IgD-negative memory B cell (primary cell): Measurements from ENCODE around the gene OR2B2. TPM values are rescaled to one million over a fixed set of nuclear protein-coding genes. Genes with fewer than 3 reads are reported as not detected.
A peak's percentile ranks its signal among the peaks of the same experiment; 100 is the strongest.
"Not testable (repeated sequence)": the region's sequence is repeated elsewhere in the genome, so short reads cannot be mapped to it uniquely, and the experiment has no call there.

Source experiments
- H3K27ac Mint-ChIP-seq, 3 donors: one replicate each; pipeline ENCODE4 v1.8.0; 2020 to 2022; ENCODE audit warnings: mild to moderate bottlenecking in 3 of 3, mixed read lengths in 3 of 3, moderate library complexity in 1 of 3
- H3K27me3 Mint-ChIP-seq: one replicate; pipeline ENCODE4 v1.8.0; 2021; ENCODE audit warnings: mixed read lengths
- H3K36me3 Mint-ChIP-seq: one replicate; pipeline ENCODE4 v1.8.0; 2020; ENCODE audit warnings: mild to moderate bottlenecking, mixed read lengths
- H3K4me1 Mint-ChIP-seq, 3 donors: one replicate each; pipeline ENCODE4 v1.8.0; 2020 to 2022; ENCODE audit warnings: mixed read lengths in 3 of 3, mild to moderate bottlenecking in 1 of 3
- H3K4me3 Mint-ChIP-seq, 4 donors: one replicate each; pipeline ENCODE4 v1.8.0; 2020 to 2022; ENCODE audit warnings: mild to moderate bottlenecking in 4 of 4, mixed read lengths in 4 of 4, moderate library complexity in 3 of 4
- H3K9me3 Mint-ChIP-seq, 3 donors: one replicate each; pipeline ENCODE4 v1.8.0; 2020 to 2021; ENCODE audit warnings: mixed read lengths in 3 of 3, mild to moderate bottlenecking in 1 of 3
- polyA plus RNA-seq: library from polyadenylated mRNA; unstranded; fragments of 300-500 nt; fragmentation: Illumina TruSeq; gene quantifications from one replicate; pipeline ENCODE4 v1.2.3, GENCODE V29; 2021

OR2B2 gene
- polyA plus RNA-seq, result not detected

DNA sequence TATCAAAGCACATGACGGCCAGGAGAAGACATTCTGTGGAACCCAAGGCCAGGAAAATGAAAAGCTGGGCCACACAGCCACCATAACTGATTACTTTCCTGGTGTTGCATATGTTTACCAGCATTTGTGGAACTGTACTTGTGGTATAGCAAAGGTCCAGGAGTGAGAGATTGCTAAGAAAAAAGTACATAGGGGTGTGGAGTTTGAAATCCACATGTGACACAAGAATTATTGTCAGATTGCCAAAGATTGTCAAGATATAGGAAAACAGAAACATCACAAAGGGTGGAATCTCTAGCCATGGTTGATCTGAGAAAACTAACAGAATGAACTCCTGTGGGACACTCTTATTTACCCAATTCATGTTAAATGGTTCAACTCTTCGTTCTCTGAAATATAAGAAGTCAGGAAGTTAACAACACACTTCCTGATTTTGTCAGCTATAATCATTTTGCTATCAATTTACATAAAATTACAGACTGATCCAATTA is at the start of gene OR2B2:
OR2B2 (minus strand) TSS at position 441 of the 491 bp plus-strand sequence; CDS start at position 364, 77 bp downstream.
- Mint-ChIP-seq H3K9me3 (no peaks in the 10 kb centered on the region), H3K27me3 (no peaks in the 10 kb centered on the region), H3K27ac (no peak within 1 kb of the TSS), H3K36me3 (no peaks in the 10 kb centered on the region), H3K4me1 (no peaks in the 10 kb centered on the region), H3K4me3 (no peak within 1 kb of the TSS)

DNA sequence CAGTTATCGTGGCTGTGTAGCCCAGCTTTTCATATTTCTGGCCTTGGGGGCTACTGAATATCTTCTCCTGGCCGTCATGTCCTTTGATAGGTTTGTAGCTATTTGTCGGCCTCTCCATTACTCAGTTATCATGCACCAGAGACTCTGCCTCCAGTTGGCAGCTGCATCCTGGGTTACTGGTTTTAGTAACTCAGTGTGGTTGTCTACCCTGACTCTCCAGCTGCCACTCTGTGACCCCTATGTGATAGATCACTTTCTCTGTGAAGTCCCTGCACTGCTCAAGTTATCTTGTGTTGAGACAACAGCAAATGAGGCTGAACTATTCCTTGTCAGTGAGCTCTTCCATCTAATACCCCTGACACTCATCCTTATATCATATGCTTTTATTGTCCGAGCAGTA is 45.3 kb upstream of the OR2B2 start:
- H3K4me3 Mint-ChIP-seq, result no peak overlapping the region
- H3K9me3 Mint-ChIP-seq, result peaks cover 0 to 2% (median 0%) of the 10 kb centered on the region in 3 donors
- H3K4me1 Mint-ChIP-seq, result peaks cover 0 to 2% (median 0%) of the 10 kb centered on the region in 3 donors
- H3K36me3 Mint-ChIP-seq, result peaks cover 2% of the 10 kb centered on the region
- H3K27ac Mint-ChIP-seq, result peak overlapping the region in 1 of 3 donors; percentile 2
- H3K27me3 Mint-ChIP-seq, result peaks cover 2% of the 10 kb centered on the region

DNA sequence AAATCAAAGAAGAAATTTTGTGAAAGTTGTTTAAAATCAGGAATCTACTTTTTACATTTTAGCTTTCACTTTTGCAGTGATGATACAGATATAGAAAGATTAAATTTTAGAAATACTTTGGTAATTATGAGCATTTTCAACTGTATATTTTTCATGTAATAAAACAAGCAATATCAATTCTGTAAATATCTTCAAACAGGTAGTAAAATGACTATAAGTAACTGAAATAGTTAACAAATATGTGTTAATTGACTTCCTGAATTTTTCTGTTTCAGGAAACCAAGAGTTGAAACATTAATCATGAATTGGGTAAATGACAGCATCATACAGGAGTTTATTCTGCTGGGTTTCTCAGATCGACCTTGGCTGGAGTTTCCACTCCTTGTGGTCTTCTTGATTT is 44.7 kb upstream of the OR2B2 start, which contains the start of gene OR2B6:
OR2B6 (plus strand) TSS at position 301 of the 400 bp plus-strand sequence; CDS start at position 301, 0 bp downstream.
- H3K27me3 Mint-ChIP-seq, result peaks cover 3% of the 10 kb centered on the region
- H3K9me3 Mint-ChIP-seq, result peaks cover 0 to 2% (median 0%) of the 10 kb centered on the region in 3 donors
- peaks cover 0 to 2% (median 0%) of the 10 kb centered on the region in 3 donors for H3K4me1 Mint-ChIP-seq
- H3K27ac Mint-ChIP-seq, result peak within 1 kb of the TSS in 1 of 3 donors; percentile 2
- no peak within 1 kb of the TSS for H3K4me3 Mint-ChIP-seq
- H3K36me3 Mint-ChIP-seq, result peaks cover 2% of the 10 kb centered on the region

DNA sequence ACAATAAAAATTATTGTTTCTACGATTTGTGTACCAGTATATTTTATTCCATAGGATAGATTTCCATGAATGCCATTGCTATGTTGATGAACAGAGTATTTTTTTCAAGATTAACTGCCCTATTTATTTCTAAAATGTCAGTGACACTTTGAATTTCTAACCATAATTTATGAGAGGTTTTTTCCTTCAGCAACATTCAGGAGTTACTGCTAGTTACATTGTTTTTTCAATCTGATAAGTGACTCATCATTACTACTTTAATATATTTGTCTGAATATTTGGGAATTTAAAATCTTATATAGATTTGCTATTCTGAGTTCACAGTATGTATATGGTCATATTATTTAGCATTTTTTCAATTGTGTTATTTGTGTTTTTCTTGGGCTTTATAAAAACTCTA is 38.8 kb upstream of the OR2B2 start:
- Mint-ChIP-seq H3K4me3 (no peak overlapping the region), H3K4me1 (no peaks in the 10 kb centered on the region), H3K27me3 (peaks cover 6% of the 10 kb centered on the region), H3K27ac (no peak overlapping the region), H3K36me3 (no peaks in the 10 kb centered on the region), H3K9me3 (peaks cover 6 to 12% (median 8%) of the 10 kb centered on the region in 3 donors)

DNA sequence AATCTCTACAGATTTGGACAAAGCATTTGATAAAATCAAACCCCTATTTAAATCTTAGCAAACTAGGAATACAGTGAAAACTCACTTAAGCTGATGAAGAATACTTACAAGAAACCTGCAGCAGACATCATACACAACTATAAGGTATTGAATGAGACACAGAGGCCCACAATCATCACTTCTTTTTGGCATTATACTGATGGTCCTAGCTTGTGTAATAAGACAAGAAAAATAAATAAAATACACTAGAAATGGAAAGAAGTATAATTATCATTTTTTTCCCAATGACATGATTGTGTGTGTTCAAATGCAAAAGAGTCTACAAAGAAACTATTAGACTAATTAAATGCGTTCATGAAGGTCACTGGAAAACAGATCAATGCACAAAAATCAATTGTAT is 36.0 kb upstream of the OR2B2 start:
- H3K4me1 Mint-ChIP-seq, result no peaks in the 10 kb centered on the region
- H3K9me3 Mint-ChIP-seq, result peaks cover 6 to 12% (median 8%) of the 10 kb centered on the region in 3 donors
- H3K27me3 Mint-ChIP-seq, result peaks cover 5% of the 10 kb centered on the region
- no peaks in the 10 kb centered on the region for H3K36me3 Mint-ChIP-seq
- no peak overlapping the region for H3K4me3 Mint-ChIP-seq
- no peak overlapping the region for H3K27ac Mint-ChIP-seq

DNA sequence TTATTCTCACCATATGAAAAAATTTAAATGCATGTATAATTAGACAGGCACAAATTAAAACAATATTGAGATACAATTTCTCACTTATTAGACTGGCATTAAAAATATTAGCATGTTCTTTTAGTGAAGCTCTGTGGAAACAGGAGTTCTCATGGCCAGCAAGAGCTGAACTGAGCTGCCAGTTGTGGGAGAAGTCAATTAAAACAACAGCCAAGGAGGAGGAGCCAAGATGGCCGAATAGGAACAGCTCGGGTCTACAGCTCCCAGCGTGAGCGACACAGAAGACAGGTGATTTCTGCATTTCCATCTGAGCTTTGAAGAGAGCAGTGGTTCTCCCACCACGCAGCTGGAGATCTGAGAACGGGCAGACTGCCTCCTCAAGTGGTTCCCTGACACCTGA is 30.9 kb upstream of the OR2B2 start:
- H3K9me3 Mint-ChIP-seq, H3K4me1 Mint-ChIP-seq, H3K4me3 Mint-ChIP-seq, H3K27me3 Mint-ChIP-seq, H3K36me3 Mint-ChIP-seq, H3K27ac Mint-ChIP-seq: not testable (repeated sequence)

DNA sequence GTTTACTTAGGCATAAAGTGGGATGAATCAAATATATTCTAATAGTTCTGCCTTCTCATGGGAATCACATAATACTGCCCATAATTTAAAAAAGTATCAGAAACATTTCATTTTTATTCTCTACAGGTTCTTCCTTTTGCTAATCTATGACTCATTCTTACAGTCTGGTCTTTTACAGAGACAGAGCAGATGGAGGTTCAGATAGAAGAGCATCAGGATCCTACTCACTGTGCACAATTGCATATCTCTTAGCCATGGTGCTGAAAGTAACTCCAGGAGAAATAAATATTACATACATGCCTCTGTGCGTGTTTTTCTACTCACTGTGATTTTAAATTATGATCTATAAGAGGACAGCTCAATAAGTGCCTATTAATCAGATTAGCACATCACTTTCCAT is 28.6 kb upstream of the OR2B2 start:
- Mint-ChIP-seq H3K27ac (no peak overlapping the region), H3K36me3 (no peaks in the 10 kb centered on the region), H3K27me3 (peaks cover 10% of the 10 kb centered on the region), H3K4me3 (no peak overlapping the region), H3K9me3 (peaks cover 0 to 2% (median 0%) of the 10 kb centered on the region in 3 donors), H3K4me1 (peaks cover 0 to 2% (median 0%) of the 10 kb centered on the region in 3 donors)

DNA sequence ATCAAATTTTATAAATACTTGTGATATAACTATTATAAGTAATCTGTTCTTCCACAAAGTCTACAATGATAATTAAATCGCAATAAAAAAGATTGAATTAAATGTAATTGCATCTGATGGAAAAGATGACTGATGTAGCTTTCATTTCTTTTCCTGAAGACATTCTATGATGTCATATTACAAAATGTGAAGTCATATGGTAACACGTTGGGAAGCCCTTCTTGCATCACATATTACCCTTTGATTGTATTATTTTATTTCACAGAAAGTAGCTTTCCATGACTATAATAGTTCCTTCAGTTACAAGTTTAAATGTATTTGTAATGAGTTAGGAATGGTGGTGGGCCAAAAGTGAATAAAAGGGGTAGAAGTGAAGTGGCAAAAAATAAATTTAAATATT is 19.0 kb upstream of the OR2B2 start:
- Mint-ChIP-seq H3K27ac (no peak overlapping the region), H3K27me3 (peaks cover 1% of the 10 kb centered on the region), H3K36me3 (peaks cover 4% of the 10 kb centered on the region), H3K9me3 (peaks cover 1 to 5% (median 1%) of the 10 kb centered on the region in 3 donors), H3K4me3 (no peak overlapping the region), H3K4me1 (no peaks in the 10 kb centered on the region)

DNA sequence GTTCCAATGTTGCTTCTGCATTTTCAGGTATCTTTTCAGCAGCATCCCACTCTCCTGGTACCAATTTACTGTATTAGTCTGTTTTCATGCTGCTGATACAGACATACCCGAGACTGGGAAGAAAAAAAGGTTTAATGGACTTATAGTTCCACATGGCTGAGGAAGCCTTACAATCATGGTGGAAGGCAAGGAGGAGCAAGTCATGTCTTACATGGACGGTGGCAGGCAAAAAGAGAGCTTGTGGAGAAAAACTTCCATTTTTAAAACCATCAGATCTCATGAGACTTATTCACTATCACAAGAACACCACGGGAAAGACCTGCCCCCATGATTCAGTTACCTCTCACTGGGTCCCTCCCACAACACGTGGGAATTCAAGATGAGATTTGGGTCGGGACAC is 17.7 kb upstream of the OR2B2 start:
- not testable (repeated sequence) for H3K4me3 Mint-ChIP-seq, H3K36me3 Mint-ChIP-seq, H3K27ac Mint-ChIP-seq, H3K4me1 Mint-ChIP-seq, H3K9me3 Mint-ChIP-seq, H3K27me3 Mint-ChIP-seq

DNA sequence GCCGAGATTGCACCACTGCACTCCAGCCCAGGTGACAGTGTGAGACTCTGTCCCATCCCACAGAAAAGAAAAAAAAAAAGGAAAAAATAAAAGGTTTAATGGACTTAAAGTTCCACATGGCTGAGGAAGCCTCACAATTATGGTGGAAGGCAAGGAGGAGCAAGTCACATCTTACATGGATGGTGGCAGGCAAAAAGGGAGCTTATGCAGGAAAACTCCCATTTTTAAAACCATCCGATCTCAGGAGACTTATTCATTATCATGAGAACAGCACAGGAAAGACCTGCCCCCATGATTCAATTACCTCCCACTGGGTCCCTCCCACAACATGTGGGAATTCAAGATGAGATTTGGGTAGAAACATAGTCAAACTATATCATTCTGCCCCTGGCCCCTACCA is 15.8 kb upstream of the OR2B2 start:
- not testable (repeated sequence) for H3K9me3 Mint-ChIP-seq, H3K27ac Mint-ChIP-seq, H3K27me3 Mint-ChIP-seq, H3K36me3 Mint-ChIP-seq, H3K4me1 Mint-ChIP-seq
- H3K4me3 Mint-ChIP-seq, result peak overlapping the region in 1 of 4 donors; percentile 15

DNA sequence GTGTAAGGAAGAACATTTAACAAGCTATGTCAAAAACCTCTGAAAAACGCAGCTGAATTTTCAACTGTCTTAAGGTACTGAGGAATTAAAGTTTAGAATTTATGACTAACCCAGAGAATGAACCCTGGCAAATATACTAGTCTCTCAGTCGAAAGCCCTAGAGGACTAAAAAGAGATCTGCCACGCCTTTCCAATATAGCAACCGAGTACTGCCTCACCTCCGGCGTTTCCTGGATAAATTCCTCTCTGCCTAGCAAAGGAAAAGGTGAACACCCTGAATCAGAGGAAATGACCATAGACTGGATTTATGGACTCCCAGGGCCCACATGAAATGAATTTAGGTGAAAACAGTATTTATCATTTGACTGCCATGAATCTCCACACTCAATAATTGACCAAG is 12.0 kb upstream of the OR2B2 start:
- Mint-ChIP-seq H3K27me3 (peaks cover 5% of the 10 kb centered on the region), H3K36me3 (peaks cover 4% of the 10 kb centered on the region), H3K4me3 (no peak overlapping the region), H3K4me1 (no peaks in the 10 kb centered on the region), H3K27ac (no peak overlapping the region), H3K9me3 (no peaks in the 10 kb centered on the region)

DNA sequence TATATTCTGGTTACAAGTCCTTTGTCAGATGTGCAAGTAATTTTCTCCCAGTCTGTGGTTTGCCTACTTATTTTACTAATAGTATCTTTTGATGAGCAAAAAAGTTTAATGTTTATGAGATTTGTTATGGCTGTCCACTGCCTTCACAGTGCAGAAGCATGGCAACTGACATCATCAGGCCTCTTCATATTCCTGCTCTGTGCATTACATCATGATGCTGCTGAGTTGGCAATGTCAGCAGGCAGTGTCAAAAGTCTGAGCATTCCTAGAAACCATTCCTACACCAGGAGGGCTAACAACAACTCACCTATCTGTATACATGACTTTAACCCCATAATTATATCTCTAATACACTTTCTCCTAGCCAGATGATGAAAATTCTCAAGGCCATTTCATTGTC is 10.8 kb upstream of the OR2B2 start:
- no peak overlapping the region for H3K4me3 Mint-ChIP-seq
- H3K27me3 Mint-ChIP-seq, result peaks cover 9% of the 10 kb centered on the region
- H3K27ac Mint-ChIP-seq, result no peak overlapping the region
- H3K9me3 Mint-ChIP-seq, result no peaks in the 10 kb centered on the region
- H3K4me1 Mint-ChIP-seq, result no peaks in the 10 kb centered on the region
- H3K36me3 Mint-ChIP-seq, result no peaks in the 10 kb centered on the region

DNA sequence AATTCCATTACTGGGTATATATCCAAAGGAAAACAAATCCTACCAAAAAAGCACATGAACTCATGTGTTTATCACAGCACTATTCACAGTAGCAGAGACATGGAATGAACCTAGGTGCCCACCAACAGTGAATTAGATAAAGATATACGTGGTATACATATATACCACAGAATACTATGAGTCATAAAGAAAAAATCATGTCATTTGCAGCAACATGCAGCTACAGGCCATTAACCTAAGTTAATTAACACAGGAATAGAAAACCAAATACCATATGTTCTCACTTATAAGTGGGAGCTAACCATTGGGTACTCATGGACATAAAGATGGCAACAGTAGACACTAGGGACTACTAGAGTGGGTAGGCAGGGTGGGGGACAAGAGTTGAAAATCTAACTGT is 4.2 kb downstream of the OR2B2 start:
- Mint-ChIP-seq H3K4me3 (no peak overlapping the region), H3K4me1 (peaks cover 0 to 6% (median 3%) of the 10 kb centered on the region in 3 donors), H3K27ac (no peak overlapping the region), H3K27me3 (no peaks in the 10 kb centered on the region), H3K36me3 (no peaks in the 10 kb centered on the region), H3K9me3 (no peaks in the 10 kb centered on the region)

DNA sequence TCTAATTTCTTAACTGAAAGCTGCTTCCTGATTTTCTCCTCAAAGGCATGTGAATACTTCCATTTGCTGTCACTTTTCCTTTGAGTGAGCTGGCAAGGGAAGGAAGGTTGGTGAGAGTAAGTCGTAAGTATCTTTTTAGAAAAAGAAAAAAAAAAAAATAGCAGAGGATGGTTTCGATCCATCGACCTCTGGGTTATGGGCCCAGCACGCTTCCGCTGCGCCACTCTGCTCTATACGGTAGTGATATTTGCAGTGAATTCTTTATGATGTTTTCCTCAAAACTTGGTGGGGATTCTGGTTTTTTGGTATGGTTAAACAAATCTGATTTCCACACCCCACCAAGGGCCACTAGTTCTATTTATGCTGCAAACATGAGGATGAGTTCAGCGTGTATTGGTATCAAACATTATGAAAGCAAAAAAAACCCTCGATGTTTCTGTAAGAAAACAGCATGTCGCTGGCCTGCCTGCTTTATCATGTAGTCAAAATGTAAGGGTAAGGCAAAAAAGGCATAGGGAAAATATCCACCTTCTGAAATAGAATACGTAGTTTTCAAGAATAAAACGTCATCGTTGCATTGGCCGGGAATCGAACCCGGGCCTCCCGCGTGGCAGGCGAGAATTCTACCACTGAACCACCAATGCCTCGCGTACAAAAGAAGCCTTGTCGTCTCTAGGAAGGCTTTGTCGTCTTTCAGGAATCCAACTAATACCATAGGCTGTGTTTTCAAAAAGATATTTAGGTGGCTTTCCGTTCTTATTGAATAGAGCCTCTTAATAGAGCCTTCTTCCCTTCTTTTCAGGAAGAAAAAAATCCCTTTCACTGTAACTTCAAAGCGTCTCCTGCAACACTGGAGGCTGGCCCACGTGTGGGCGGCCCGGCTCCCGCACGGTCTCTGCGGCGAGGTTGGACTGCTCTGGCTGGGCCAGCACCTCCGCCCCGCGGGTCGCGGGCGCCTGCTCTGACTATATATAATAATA is 9.6 kb downstream of the OR2B2 start:
- Mint-ChIP-seq H3K27ac (peak overlapping the region; percentile 96 to 100 (median 99)), H3K36me3 (no peaks in the 10 kb centered on the region), H3K9me3 (peaks cover 0 to 3% (median 0%) of the 10 kb centered on the region in 3 donors), H3K4me1 (peaks cover 5 to 16% (median 6%) of the 10 kb centered on the region in 3 donors), H3K4me3 (peak overlapping the region; percentile 89 to 98 (median 95)), H3K27me3 (no peaks in the 10 kb centered on the region)

DNA sequence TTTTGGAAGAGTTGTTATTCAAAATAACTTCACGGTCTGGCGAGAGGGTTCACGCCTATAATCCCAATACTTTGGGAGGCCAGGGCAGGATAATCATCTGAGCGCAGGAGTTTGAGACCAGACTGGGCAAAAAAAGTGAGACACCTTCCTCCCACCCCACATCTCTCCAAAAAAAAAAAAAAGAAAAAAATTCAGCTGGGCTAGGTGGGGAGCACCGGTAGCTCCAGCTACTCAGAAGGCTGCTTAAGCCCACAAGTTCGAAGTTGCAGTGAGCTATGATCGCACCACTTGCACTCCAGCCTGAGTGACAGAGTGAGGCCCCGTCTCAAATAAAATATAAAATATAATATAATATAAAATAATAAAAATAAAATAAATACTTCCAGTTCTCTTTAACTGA is 10.4 kb downstream of the OR2B2 start:
- H3K4me3 Mint-ChIP-seq, result peak overlapping the region in 1 of 4 donors; percentile 98
- H3K9me3 Mint-ChIP-seq, result peaks cover 0 to 3% (median 0%) of the 10 kb centered on the region in 3 donors
- no peaks in the 10 kb centered on the region for H3K36me3 Mint-ChIP-seq
- H3K27me3 Mint-ChIP-seq, result no peaks in the 10 kb centered on the region
- peaks cover 5 to 16% (median 6%) of the 10 kb centered on the region in 3 donors for H3K4me1 Mint-ChIP-seq
- H3K27ac Mint-ChIP-seq, result peak overlapping the region; percentile 96 to 100 (median 99)
